ENCODE measurements around the gene BCAS1.

Gene BCAS1

GRCh38 chr20:54102543-54102942 lies 32.1 kb upstream of the BCAS1 start:
- no peak for DNase-seq

GRCh38 chr20:54100563-54100962 lies 30.2 kb upstream of the BCAS1 start:
- no peak for DNase-seq

- DNase-seq = no peak
Observed at GRCh38 chr20:54099894-54100293, 29.5 kb upstream of the BCAS1 start.

- no peak for DNase-seq
Observed at GRCh38 chr20:54098047-54098446, 27.7 kb upstream of the BCAS1 start.

GRCh38 chr20:54097236-54097529 lies 26.8 kb upstream of the BCAS1 start:
- no peak for DNase-seq

- no peak for DNase-seq
Observed at GRCh38 chr20:54095824-54096223, 25.4 kb upstream of the BCAS1 start.

GRCh38 chr20:54094268-54094580 lies 23.8 kb upstream of the BCAS1 start:
- no peak for DNase-seq

GRCh38 chr20:54093423-54094267 lies 23.3 kb upstream of the BCAS1 start:
- no peak for DNase-seq

- no peak for DNase-seq
Observed at GRCh38 chr20:54092021-54092420, 21.6 kb upstream of the BCAS1 start.

GRCh38 chr20:54091120-54091480 lies 20.7 kb upstream of the BCAS1 start:
- no peak for DNase-seq

- DNase-seq = no peak
Observed at GRCh38 chr20:54090230-54091119, 20.1 kb upstream of the BCAS1 start.

GRCh38 chr20:54088430-54088829 lies 18.0 kb upstream of the BCAS1 start:
- no peak for DNase-seq

GRCh38 chr20:54086507-54087039 lies 16.2 kb upstream of the BCAS1 start:
- no peak for DNase-seq

GRCh38 chr20:54085910-54086309 lies 15.5 kb upstream of the BCAS1 start:
- DNase-seq = no peak

- DNase-seq = no peak
Observed at GRCh38 chr20:54085425-54085824, 15.0 kb upstream of the BCAS1 start.

GRCh38 chr20:54084727-54085388 lies 14.5 kb upstream of the BCAS1 start:
- no peak for DNase-seq

GRCh38 chr20:54084193-54084592 lies 13.8 kb upstream of the BCAS1 start:
- no peak for DNase-seq

- no peak for DNase-seq
Observed at GRCh38 chr20:54083459-54083858, 13.1 kb upstream of the BCAS1 start.

- DNase-seq = no peak
Observed at GRCh38 chr20:54082100-54082499, 11.7 kb upstream of the BCAS1 start.

GRCh38 chr20:54079652-54080051 lies 9.3 kb upstream of the BCAS1 start:
- DNase-seq = no peak

GRCh38 chr20:54078296-54078984 lies 8.0 kb upstream of the BCAS1 start:
- DNase-seq = peak; percentile 14

- DNase-seq = no peak
Observed at GRCh38 chr20:54076259-54076658, 5.9 kb upstream of the BCAS1 start.

- DNase-seq = no peak
Observed at GRCh38 chr20:54075322-54075721, 4.9 kb upstream of the BCAS1 start.
